Small intestine (tissue), 7 donors: ENCODE data around the gene TSPAN31. TPM values are rescaled to one million over a fixed set of nuclear protein-coding genes. Genes with fewer than 3 reads are reported as not detected.
"Not testable (repeated sequence)": the region's sequence is repeated elsewhere in the genome, so short reads cannot be mapped to it uniquely, and the experiment has no call there.

Experiments
- DNase-seq, 2 donors: peaks; one replicate each; pipeline versions ENCODE4 v3.0.0 to v3.0.0-alpha.2; 2013
- FAIRE-seq: peaks from 2 replicates; lab custom pipeline; 2012; peaks lifted over from hg19 to GRCh38; lab: Jason Lieb, UNC
- H3K27ac ChIP-seq, 3 donors: one replicate each; pipeline ENCODE4 v1.5.1; 2013; ENCODE audit warnings: low read length in 2 of 3, mild to moderate bottlenecking in 2 of 3, control low read depth in 1 of 3, inconsistent platforms in 1 of 3, low read depth in 1 of 3, moderate library complexity in 1 of 3
- H3K27me3 ChIP-seq, 3 donors: one replicate each; pipeline ENCODE4 v1.6.1; 2013; ENCODE audit warnings: low read length in 3 of 3, inconsistent platforms in 1 of 3; ENCODE audit not compliant: control insufficient read depth in 3 of 3, insufficient read depth in 3 of 3
- H3K36me3 ChIP-seq, 3 donors: one replicate each; pipeline ENCODE4 v1.6.1; 2013; ENCODE audit warnings: low read length in 3 of 3, inconsistent platforms in 1 of 3, low read depth in 1 of 3, mild to moderate bottlenecking in 1 of 3, moderate library complexity in 1 of 3; ENCODE audit not compliant: control insufficient read depth in 3 of 3, insufficient read depth in 2 of 3
- H3K4me1 ChIP-seq, 3 donors: one replicate each; pipeline ENCODE4 v1.6.1; 2013; ENCODE audit warnings: low read length in 2 of 3, inconsistent platforms in 1 of 3, low read depth in 1 of 3, mild to moderate bottlenecking in 1 of 3, moderate library complexity in 1 of 3; ENCODE audit not compliant: control insufficient read depth in 3 of 3, insufficient read depth in 2 of 3
- H3K4me3 ChIP-seq, 3 donors: one replicate each; pipeline ENCODE4 v1.5.1; 2013; ENCODE audit warnings: low read length in 3 of 3, control low read depth in 1 of 3, inconsistent platforms in 1 of 3, low read depth in 1 of 3, mild to moderate bottlenecking in 1 of 3, moderate library complexity in 1 of 3
- H3K9me3 ChIP-seq, 2 donors: one replicate each; pipeline ENCODE4 v1.6.1; 2013; ENCODE audit warnings: low read depth in 1 of 2, low read length in 1 of 2; ENCODE audit not compliant: control insufficient read depth in 2 of 2, insufficient read depth in 1 of 2
- WGBS, 3 donors: extraction: QIAGEN DNeasy Blood & Tissue Kit; methylation state at CpG; one replicate each; pipeline ENCODE4 v1.1.7; 2013; 5-methylcytosine and 5-hydroxymethylcytosine counted together
- polyA plus RNA-seq, 4 donors: library from polyadenylated mRNA; stranded (reverse) in 3 of 4; unstranded in 1 of 4; fragments of 200-250 nt in 3 of 4; fragments of 120-200 nt in 1 of 4; gene quantifications; one replicate each; pipeline versions ENCODE4 v1.2.1 to v1.2.3, GENCODE V29; 2013
- donor health status: healthy with polysubstance abuse.
- donor health status: control.
- donor health status: control.
- donor health status: Bipolar disorder and iron deficiency.
- donor health status: healthy.

The TSPAN31 gene
- polyA plus RNA-seq, 4 donors, result 13.2 to 62.8 (median 24.5) TPM

DNA sequence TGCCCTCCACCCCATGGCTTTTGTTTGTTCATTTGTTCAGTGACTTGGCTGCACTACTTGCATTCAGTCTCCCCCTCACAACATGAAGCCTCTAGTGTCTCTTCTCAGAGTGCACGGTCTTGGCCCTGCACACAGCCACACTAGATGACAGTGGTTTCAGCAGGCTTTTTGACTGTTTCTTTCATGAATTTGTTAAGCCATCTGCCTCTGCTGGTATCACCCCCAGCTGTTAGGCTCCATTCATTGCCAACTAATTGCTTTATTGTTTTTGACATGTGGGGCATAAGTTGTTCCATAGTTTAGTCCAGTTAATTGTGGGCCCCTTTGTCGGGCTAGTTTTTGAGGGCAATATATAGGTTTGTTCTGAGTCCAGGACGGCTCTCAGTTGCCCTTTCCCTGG lies 32.1 kb upstream of the TSPAN31 start:
- Histone ChIP-seq H3K9me3 (peaks cover 0 to 2% of the 10 kb centered on the region in 2 donors), H3K4me3 (no peak overlapping the region), H3K36me3 (peaks cover 7 to 44% (median 16%) of the 10 kb centered on the region in 3 donors), H3K27ac (no peak overlapping the region), H3K4me1 (no peaks in the 10 kb centered on the region), H3K27me3 (no peaks in the 10 kb centered on the region)
- FAIRE-seq (no peak), DNase-seq (no peak)
- WGBS, 3 donors, result 93 to 96% (median 96%) methylated on average over 3 of the region's 3 CpGs

- FAIRE-seq (no peak), DNase-seq (no peak)
- Histone ChIP-seq H3K9me3 (peaks cover 0 to 2% of the 10 kb centered on the region in 2 donors), H3K36me3 (peaks cover 12 to 46% (median 16%) of the 10 kb centered on the region in 3 donors), H3K4me1 (no peaks in the 10 kb centered on the region), H3K27me3 (no peaks in the 10 kb centered on the region), H3K4me3 (no peak overlapping the region), H3K27ac (no peak overlapping the region)
- WGBS, 3 donors, result 91 to 98% (median 93%) methylated on average over 5 of the region's 5 CpGs
These were observed 31.6 kb upstream of the TSPAN31 start for GRCh38 chr12:57713209-57713608.

GRCh38 chr12:57715036-57715748 lies 29.6 kb upstream of the TSPAN31 start:
- H3K36me3 ChIP-seq, result peaks cover 14 to 59% (median 24%) of the 10 kb centered on the region in 3 donors
- not testable (repeated sequence) for H3K4me1 ChIP-seq, DNase-seq, FAIRE-seq, H3K9me3 ChIP-seq, H3K27ac ChIP-seq, H3K4me3 ChIP-seq, H3K27me3 ChIP-seq
- WGBS, 3 donors, result 93 to 97% (median 95%) methylated on average over 6 of the region's 6 CpGs

GRCh38 chr12:57715786-57716185 lies 29.1 kb upstream of the TSPAN31 start:
- no peak for FAIRE-seq
- 94 to 97% (median 94%) methylated on average over 12 of the region's 12 CpGs for WGBS, 3 donors

GRCh38 chr12:57716305-57716704 lies 28.5 kb upstream of the TSPAN31 start:
- Histone ChIP-seq H3K4me1 (no peaks in the 10 kb centered on the region), H3K36me3 (peaks cover 21 to 70% (median 30%) of the 10 kb centered on the region in 3 donors), H3K9me3 (peaks cover 0 to 2% of the 10 kb centered on the region in 2 donors), H3K27ac (no peak overlapping the region), H3K27me3 (no peaks in the 10 kb centered on the region), H3K4me3 (no peak overlapping the region)
- FAIRE-seq (no peak), DNase-seq (no peak)
- 95 to 100% (median 97%) methylated on average over 4 of the region's 4 CpGs for WGBS, 3 donors

More at GRCh38 chr12:57715786-57716185, 29.1 kb upstream of the TSPAN31 start:
- H3K4me3 ChIP-seq, result no peak overlapping the region
- DNase-seq, result no peak
- peaks cover 19 to 65% (median 25%) of the 10 kb centered on the region in 3 donors for H3K36me3 ChIP-seq
- H3K27ac ChIP-seq, result no peak overlapping the region
- peaks cover 0 to 2% of the 10 kb centered on the region in 2 donors for H3K9me3 ChIP-seq
- no peaks in the 10 kb centered on the region for H3K27me3 ChIP-seq
- H3K4me1 ChIP-seq, result no peaks in the 10 kb centered on the region

DNA sequence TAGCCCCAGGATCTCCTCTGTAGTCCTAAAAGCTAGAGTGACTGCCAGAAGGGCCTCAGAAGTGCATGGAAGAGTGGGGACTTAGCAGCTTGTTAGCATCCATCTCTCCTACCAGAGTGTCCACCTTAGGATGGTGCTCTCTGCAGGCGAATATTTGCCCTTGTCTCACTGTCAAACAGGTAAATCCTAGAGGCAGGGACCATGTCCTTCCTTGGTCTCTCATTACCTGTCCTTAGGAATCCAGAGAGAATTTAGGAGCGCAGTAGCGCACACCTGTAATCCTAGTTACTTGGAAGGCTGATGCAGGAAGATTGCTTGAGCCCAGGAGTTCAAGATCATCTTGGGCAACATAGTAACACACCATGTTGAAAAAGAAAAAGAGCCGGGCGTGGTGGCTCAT lies 27.7 kb upstream of the TSPAN31 start:
- H3K27me3 ChIP-seq, result no peaks in the 10 kb centered on the region
- no peak for FAIRE-seq
- H3K4me3 ChIP-seq, result no peak overlapping the region
- no peak for DNase-seq
- peaks cover 24 to 75% (median 30%) of the 10 kb centered on the region in 3 donors for H3K36me3 ChIP-seq
- no peaks in the 10 kb centered on the region for H3K4me1 ChIP-seq
- WGBS, 3 donors, result 97 to 98% (median 97%) methylated on average over 5 of the region's 5 CpGs
- H3K9me3 ChIP-seq, result no peaks in the 10 kb centered on the region
- H3K27ac ChIP-seq, result no peak overlapping the region

DNA sequence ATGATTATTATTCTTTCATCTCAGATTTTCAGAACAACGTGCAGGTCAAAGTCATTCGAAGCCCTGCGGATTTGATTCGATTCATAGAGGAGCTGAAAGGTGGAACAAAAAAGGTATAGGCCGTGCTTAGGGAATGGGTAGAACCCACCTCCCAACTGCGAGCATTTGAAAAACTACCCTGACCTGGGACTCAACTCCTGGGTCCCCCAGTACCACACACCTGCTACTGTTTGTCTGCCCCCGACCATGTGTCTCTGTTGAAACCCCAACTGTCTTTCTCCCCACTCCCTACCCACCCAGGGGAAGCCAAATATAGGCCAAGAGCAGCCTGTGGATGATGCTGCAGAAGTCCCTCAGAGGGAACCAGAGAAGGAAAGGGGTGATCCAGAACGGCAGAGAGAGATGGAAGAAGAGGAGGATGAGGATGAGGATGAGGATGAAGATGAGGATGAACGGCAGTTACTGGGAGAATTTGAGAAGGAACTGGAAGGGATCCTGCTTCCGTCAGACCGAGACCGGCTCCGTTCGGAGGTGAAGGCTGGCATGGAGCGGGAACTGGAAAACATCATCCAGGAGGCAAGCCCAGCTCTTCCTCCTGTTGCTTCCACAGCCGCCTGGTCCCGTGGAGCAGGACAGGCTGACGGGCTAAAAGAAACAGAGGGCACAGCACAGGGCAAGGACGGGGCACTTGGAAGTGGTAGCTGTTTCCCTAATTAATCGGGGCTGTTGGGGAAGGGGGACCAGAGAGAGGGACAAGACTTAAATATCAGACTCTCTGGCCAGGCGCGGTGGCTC lies 26.8 kb upstream of the TSPAN31 start:
- FAIRE-seq (no peak), DNase-seq (no peak)
- no peaks in the 10 kb centered on the region for H3K4me1 ChIP-seq
- H3K27ac ChIP-seq, result no peak overlapping the region
- 96 to 97% (median 97%) methylated on average over 22 of the region's 22 CpGs for WGBS, 3 donors
- H3K36me3 ChIP-seq, result peaks cover 19 to 72% (median 30%) of the 10 kb centered on the region in 3 donors
- no peaks in the 10 kb centered on the region for H3K9me3 ChIP-seq
- H3K27me3 ChIP-seq, result no peaks in the 10 kb centered on the region
- H3K4me3 ChIP-seq, result no peak overlapping the region

- H3K36me3 ChIP-seq, result peaks cover 16 to 68% (median 30%) of the 10 kb centered on the region in 3 donors
- DNase-seq (no peak), FAIRE-seq (no peak)
- no peaks in the 10 kb centered on the region for H3K9me3 ChIP-seq
- WGBS, 3 donors, result 97 to 99% (median 97%) methylated on average over 15 of the region's 15 CpGs
- H3K4me3 ChIP-seq, result no peak overlapping the region
- no peaks in the 10 kb centered on the region for H3K4me1 ChIP-seq
- no peak overlapping the region for H3K27ac ChIP-seq
- H3K27me3 ChIP-seq, result peaks cover 0 to under 1% (median 0%) of the 10 kb centered on the region in 3 donors
These were observed 26.0 kb upstream of the TSPAN31 start for GRCh38 chr12:57718641-57719528.
